ENCODE results near the gene PPP1R14B.
A peak's percentile ranks its signal among the peaks of the same experiment; 100 is the strongest.

The PPP1R14B gene

DNA sequence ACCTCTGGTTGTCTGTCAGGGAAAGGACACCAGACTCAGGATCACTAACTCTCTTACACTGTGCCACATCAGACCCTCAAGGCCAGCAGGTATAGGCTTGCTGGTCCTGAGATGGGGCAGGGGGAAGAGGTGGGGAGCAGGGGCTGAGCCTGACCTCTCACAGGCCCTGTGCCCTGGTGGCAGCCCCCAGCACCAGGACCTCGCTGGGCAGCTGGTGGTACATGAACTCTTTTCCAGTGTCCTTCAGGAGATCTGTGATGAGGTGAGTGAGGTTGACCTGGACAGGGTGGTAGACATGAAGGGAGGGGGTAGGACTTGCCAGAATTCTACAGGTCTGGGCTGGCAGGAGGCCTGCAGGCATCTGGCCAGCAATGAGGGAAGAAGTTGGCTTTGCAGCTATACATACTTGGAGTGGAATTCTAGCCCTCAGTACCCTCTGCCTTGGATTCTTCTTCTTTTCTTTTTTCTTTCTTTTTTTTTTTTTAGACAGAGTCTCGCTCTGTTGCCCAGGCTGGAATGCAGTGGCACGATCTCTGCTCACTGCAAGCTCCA, 19.3 kb downstream of the PPP1R14B start:
- Histone ChIP-seq H3K27ac (ENCODE audit: low read length) (no peak overlapping the region), H3K9ac (ENCODE audit: low read length) (peak overlapping the region; percentile 79; the same call in 1 of the 2 replicates), H3K36me3 (replicated peaks; ENCODE audit: insufficient read depth, low read length) (no peaks in the 10 kb centered on the region)

GRCh38 chr11:64226507-64227051, 20.2 kb downstream of the PPP1R14B start:
- H3K4me3 ChIP-seq (ENCODE audit: low read length): peak overlapping the region; percentile 87
- peaks cover 14% of the 10 kb centered on the region for H3K4me1 ChIP-seq (ENCODE audit: low read length)
- H3K27me3 ChIP-seq (replicated peaks; ENCODE audit: insufficient read depth, low read length): no peaks in the 10 kb centered on the region
- peak overlapping the region; percentile 30; the same call in 1 of the 2 replicates for H3K27ac ChIP-seq (ENCODE audit: low read length)
- peak overlapping the region; percentile 93 for H3K4me2 ChIP-seq (ENCODE audit: low read depth, low read length)
- H3K9ac ChIP-seq (ENCODE audit: low read length): peak overlapping the region; percentile 79
- no peaks in the 10 kb centered on the region for H3K9me3 ChIP-seq (replicated peaks; ENCODE audit: insufficient read depth, low read length)
- peak overlapping the region; percentile 86 for H2AFZ ChIP-seq (ENCODE audit: low read length)
- no peaks in the 10 kb centered on the region for H3K9me2 ChIP-seq (replicated peaks; ENCODE audit: insufficient read depth, low read length)
- H4K20me1 ChIP-seq (ENCODE audit: insufficient read depth, low read length): no peaks in the 10 kb centered on the region
- H3K79me2 ChIP-seq (ENCODE audit: low read length): peaks cover 29% of the 10 kb centered on the region
- TF ChIP-seq EZH2phosphoT487 (IDR thresholded peaks at IDR 0.05; ENCODE audit: low read length) (no peak), CTCF (IDR thresholded peaks at IDR 0.05; ENCODE audit: low read length) (no peak), EZH2 (optimal IDR thresholded peaks at IDR 0.05; ENCODE audit: low read depth, low read length) (no peak)
- no peaks in the 10 kb centered on the region for H3K36me3 ChIP-seq (replicated peaks; ENCODE audit: insufficient read depth, low read length)
- peak; percentile 49 for DNase-seq
- H3F3A ChIP-seq (ENCODE audit: insufficient read depth, low read length): peaks cover 7% of the 10 kb centered on the region

More for the DNA sequence above, 19.3 kb downstream of the PPP1R14B start:
- Histone ChIP-seq H3K9me2 (replicated peaks; ENCODE audit: insufficient read depth, low read length) (no peaks in the 10 kb centered on the region), H3K4me3 (ENCODE audit: low read length) (peak overlapping the region; percentile 87), H3F3A (ENCODE audit: insufficient read depth, low read length) (peaks cover 7% of the 10 kb centered on the region), H2AFZ (ENCODE audit: low read length) (no peak overlapping the region), H3K27me3 (replicated peaks; ENCODE audit: insufficient read depth, low read length) (no peaks in the 10 kb centered on the region), H3K79me2 (ENCODE audit: low read length) (peaks cover 29% of the 10 kb centered on the region), H3K4me2 (ENCODE audit: low read depth, low read length) (peak overlapping the region; percentile 93), H3K9me3 (replicated peaks; ENCODE audit: insufficient read depth, low read length) (no peaks in the 10 kb centered on the region), H3K4me1 (ENCODE audit: low read length) (peaks cover 14% of the 10 kb centered on the region), H4K20me1 (ENCODE audit: insufficient read depth, low read length) (no peaks in the 10 kb centered on the region)
- no peak for DNase-seq
- TF ChIP-seq CTCF (IDR thresholded peaks at IDR 0.05; ENCODE audit: low read length): no peak
- no peak for TF ChIP-seq EZH2phosphoT487 (IDR thresholded peaks at IDR 0.05; ENCODE audit: low read length)
- TF ChIP-seq EZH2 (optimal IDR thresholded peaks at IDR 0.05; ENCODE audit: low read depth, low read length): no peak

- peak within 1 kb of the TSS; percentile 30; the same call in 1 of the 2 replicates for H3K27ac ChIP-seq (ENCODE audit: low read length)
- H3K9ac ChIP-seq (ENCODE audit: low read length): peak within 1 kb of the TSS; percentile 79
- H3K9me2 ChIP-seq (replicated peaks; ENCODE audit: insufficient read depth, low read length): no peaks in the 10 kb centered on the region
- H3K4me2 ChIP-seq (ENCODE audit: low read depth, low read length): peak within 1 kb of the TSS; percentile 93
- H3F3A ChIP-seq (ENCODE audit: insufficient read depth, low read length): peaks cover 7% of the 10 kb centered on the region
- no peaks in the 10 kb centered on the region for H3K9me3 ChIP-seq (replicated peaks; ENCODE audit: insufficient read depth, low read length)
- peaks cover 14% of the 10 kb centered on the region for H3K4me1 ChIP-seq (ENCODE audit: low read length)
- H3K36me3 ChIP-seq (replicated peaks; ENCODE audit: insufficient read depth, low read length): no peaks in the 10 kb centered on the region
- no peaks in the 10 kb centered on the region for H4K20me1 ChIP-seq (ENCODE audit: insufficient read depth, low read length)
- peak; percentile 90 for DNase-seq
- H3K79me2 ChIP-seq (ENCODE audit: low read length): peaks cover 27% of the 10 kb centered on the region
- no peak for TF ChIP-seq EZH2 (optimal IDR thresholded peaks at IDR 0.05; ENCODE audit: low read depth, low read length)
- TF ChIP-seq CTCF (IDR thresholded peaks at IDR 0.05; ENCODE audit: low read length): peak; percentile 7
- no peak for TF ChIP-seq EZH2phosphoT487 (IDR thresholded peaks at IDR 0.05; ENCODE audit: low read length)
- no peaks in the 10 kb centered on the region for H3K27me3 ChIP-seq (replicated peaks; ENCODE audit: insufficient read depth, low read length)
- H2AFZ ChIP-seq (ENCODE audit: low read length): peak within 1 kb of the TSS; percentile 86
- H3K4me3 ChIP-seq (ENCODE audit: low read length): peak within 1 kb of the TSS; percentile 87
Observed at GRCh38 chr11:64225608-64226506, 20.9 kb downstream of the PPP1R14B start, which contains the start of the genes NUDT22 and TRPT1. TSS of gene NUDT22 (plus strand) at chr11:64226274. CDS start at chr11:64226653, 379 bp downstream. TSS of gene TRPT1 (minus strand) at chr11:64226186. CDS start at chr11:64225860, 326 bp downstream.

Measured in MM.1S (cell line).